Measurements from ENCODE around the gene CHCHD5.
A peak's percentile ranks its signal among the peaks of the same experiment; 100 is the strongest.

The CHCHD5 gene

GRCh38 chr2:112572005-112572404, 12.4 kb upstream of the CHCHD5 start:
- ChIA-PET CTCF (no interaction called here), POLR2A (ENCODE audit: low non-redundant PET) (no interaction called here)
- no peak for TF ChIP-seq CTCF (conservative IDR thresholded peaks at IDR 0.05; ENCODE audit: low read depth)
- no peak overlapping the region for H3K27ac ChIP-seq
- no peak for DNase-seq (ENCODE audit: low spot score)

- H3K27ac ChIP-seq, result peak overlapping the region; percentile 35
- CTCF ChIA-PET, result interaction anchor here (0.6 to 1.0 kb wide), 6 partner anchors 11 to 769 kb away, joined by 3 read pairs; no protein-coding TSS in a partner anchor
- DNase-seq (ENCODE audit: low spot score), result no peak
- POLR2A ChIA-PET (ENCODE audit: low non-redundant PET), result no interaction called here
- TF ChIP-seq CTCF (conservative IDR thresholded peaks at IDR 0.05; ENCODE audit: low read depth), result no peak
Observed at GRCh38 chr2:112577756-112578155, 6.7 kb upstream of the CHCHD5 start.

GRCh38 chr2:112579241-112579640, 5.2 kb upstream of the CHCHD5 start:
- ChIA-PET CTCF (no interaction called here), POLR2A (ENCODE audit: low non-redundant PET) (no interaction called here)
- peak overlapping the region; percentile 65 for H3K27ac ChIP-seq
- DNase-seq (ENCODE audit: low spot score), result peak; percentile 24
- no peak for TF ChIP-seq CTCF (conservative IDR thresholded peaks at IDR 0.05; ENCODE audit: low read depth)

GRCh38 chr2:112580084-112580483, 4.3 kb upstream of the CHCHD5 start:
- H3K27ac ChIP-seq, result no peak overlapping the region
- no peak for DNase-seq (ENCODE audit: low spot score)
- CTCF ChIA-PET, result no interaction called here
- no peak for TF ChIP-seq CTCF (conservative IDR thresholded peaks at IDR 0.05; ENCODE audit: low read depth)
- POLR2A ChIA-PET (ENCODE audit: low non-redundant PET), result no interaction called here

GRCh38 chr2:112582314-112582746, 2.1 kb upstream of the CHCHD5 start:
- TF ChIP-seq CTCF (conservative IDR thresholded peaks at IDR 0.05; ENCODE audit: low read depth), result peak; percentile 66
- CTCF ChIA-PET, result interaction anchor here (0.6 to 0.8 kb wide), 3 partner anchors 42 to 254 kb away, joined by 3 to 5 read pairs (median 5); no protein-coding TSS in a partner anchor
- peak overlapping the region; percentile 37; the same call in 1 of the 2 replicates for H3K27ac ChIP-seq
- POLR2A ChIA-PET (ENCODE audit: low non-redundant PET), result no interaction called here
- DNase-seq (ENCODE audit: low spot score), result peak; percentile 31

- POLR2A ChIA-PET (ENCODE audit: low non-redundant PET), result no interaction called here
- peak overlapping the region; percentile 97 for H3K27ac ChIP-seq
Observed at GRCh38 chr2:112583497-112584133, 794 bp upstream of the CHCHD5 start.

More at GRCh38 chr2:112583497-112584133, 794 bp upstream of the CHCHD5 start:
- CTCF ChIA-PET, result interaction anchor here (0.6 to 1.0 kb wide), 3 partner anchors 9 to 121 kb away, joined by 3 to 4 read pairs (median 3); no protein-coding TSS in a partner anchor
- TF ChIP-seq CTCF (conservative IDR thresholded peaks at IDR 0.05; ENCODE audit: low read depth), result no peak
- no peak for DNase-seq (ENCODE audit: low spot score)
